GM10266 (cell line): ENCODE results near the gene POLR3C.

Source experiments
- DNase-seq: peaks from one replicate; pipeline ENCODE4 v3.0.0; 2012; ENCODE audit errors: extremely low spot score
- TF ChIP-seq, protein P1 (sequence below): IDR thresholded peaks from 2 replicates; pipeline ENCODE4 v1.5.1; 2012; ENCODE audit warnings: mild to moderate bottlenecking, low read depth; ENCODE audit not compliant: control insufficient read depth, insufficient read depth; ENCODE audit errors: missing control alignments

POLR3C gene

DNA sequence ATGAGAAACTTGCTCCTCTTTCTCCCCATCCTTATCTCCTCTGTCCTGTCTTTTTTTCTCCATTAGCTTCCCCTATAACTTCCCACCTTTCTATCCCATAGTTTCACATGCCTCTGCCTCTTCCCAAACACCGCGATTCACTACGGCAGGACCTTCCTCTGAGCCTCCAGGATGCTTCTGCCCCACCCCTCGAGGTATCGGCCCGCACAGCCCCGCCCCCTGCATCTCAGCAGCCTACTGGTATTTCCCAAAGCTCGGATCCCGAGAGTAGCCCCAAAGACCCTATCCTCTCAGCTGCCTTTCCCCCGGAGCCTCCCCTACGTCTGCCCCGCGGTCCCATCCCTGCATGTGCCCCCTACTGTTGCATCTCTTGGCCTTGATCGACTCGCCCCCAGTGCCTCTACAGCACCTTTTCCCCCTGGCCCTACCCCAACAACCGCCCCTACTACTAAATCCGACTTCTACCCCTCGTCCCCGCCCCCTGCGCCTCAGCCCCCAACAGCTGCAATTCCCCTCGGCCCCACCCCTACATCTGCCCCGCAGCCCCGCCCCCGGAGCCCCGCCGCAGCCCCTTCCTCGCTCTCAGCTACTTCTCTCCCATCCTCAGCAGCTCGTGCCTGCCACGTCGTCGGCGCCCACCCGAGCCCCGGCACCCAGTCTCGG is 34.4 kb downstream of the POLR3C start:
- TF ChIP-seq, protein P1, sequence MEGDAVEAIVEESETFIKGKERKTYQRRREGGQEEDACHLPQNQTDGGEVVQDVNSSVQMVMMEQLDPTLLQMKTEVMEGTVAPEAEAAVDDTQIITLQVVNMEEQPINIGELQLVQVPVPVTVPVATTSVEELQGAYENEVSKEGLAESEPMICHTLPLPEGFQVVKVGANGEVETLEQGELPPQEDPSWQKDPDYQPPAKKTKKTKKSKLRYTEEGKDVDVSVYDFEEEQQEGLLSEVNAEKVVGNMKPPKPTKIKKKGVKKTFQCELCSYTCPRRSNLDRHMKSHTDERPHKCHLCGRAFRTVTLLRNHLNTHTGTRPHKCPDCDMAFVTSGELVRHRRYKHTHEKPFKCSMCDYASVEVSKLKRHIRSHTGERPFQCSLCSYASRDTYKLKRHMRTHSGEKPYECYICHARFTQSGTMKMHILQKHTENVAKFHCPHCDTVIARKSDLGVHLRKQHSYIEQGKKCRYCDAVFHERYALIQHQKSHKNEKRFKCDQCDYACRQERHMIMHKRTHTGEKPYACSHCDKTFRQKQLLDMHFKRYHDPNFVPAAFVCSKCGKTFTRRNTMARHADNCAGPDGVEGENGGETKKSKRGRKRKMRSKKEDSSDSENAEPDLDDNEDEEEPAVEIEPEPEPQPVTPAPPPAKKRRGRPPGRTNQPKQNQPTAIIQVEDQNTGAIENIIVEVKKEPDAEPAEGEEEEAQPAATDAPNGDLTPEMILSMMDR, result no peak
- DNase-seq, result peak; percentile 62

DNA sequence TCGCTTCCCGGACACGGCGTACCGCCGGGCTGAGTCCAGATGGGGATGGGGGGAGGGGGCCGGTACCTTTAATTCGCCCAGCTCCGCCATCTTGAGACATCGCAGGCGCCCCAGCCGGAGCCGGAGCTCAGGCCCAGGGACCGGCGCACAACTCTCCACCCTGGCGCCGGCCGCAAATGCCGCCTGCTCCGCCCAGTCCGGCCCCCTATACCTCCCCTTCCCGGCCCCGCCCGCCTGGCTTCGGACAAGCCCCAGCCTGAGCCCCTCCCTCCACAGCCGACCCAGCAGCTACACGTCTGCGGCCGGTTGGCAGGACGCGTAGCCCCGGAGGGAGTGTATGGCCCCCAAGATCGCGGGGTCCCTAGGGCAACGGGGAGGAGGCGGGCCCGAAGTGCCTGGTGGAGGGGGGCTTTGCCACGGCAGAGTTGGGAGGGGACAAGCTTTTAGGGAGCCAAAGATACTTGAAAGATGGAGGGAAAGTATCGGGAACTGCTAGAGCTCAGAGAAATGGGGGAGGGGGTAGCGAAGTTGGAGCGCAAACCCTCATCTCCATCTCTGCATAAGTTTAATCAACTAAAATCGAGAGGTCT is 35.0 kb downstream of the POLR3C start, which contains the start of gene PIAS3:
PIAS3 (minus strand) TSS at position 181 of the 590 bp plus-strand sequence; CDS start at position 90, 91 bp downstream.
- DNase-seq, result peak; percentile 98
- TF ChIP-seq, protein P1, result no peak

DNA sequence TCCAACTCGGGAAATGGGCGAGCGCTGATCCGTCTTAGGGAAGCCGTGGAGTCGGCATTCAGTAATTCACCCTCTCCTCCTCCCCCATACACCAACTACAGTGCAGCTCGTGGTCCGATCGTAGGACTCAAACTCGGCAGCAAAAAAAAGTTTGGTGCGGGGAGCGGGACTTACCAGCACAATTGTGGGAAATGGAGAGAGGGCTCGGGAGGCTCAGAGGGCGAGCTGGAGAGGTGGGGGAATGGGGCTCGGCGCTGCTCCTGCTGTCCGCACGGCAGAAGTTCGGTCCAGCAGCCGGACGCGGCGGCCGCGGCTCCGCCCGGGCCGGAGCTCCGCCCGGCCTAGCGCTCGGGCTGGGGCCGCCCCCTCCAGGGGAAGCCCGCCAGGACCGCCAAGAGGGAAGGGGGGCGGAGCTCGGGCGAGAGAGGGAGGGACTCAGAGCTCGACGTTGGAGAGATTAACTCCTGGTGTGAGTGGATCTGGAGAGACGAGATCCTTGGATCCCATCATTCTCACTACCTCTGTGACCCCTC is 35.6 kb downstream of the POLR3C start:
- TF ChIP-seq, protein P1, result no peak
- peak; percentile 92 for DNase-seq

DNA sequence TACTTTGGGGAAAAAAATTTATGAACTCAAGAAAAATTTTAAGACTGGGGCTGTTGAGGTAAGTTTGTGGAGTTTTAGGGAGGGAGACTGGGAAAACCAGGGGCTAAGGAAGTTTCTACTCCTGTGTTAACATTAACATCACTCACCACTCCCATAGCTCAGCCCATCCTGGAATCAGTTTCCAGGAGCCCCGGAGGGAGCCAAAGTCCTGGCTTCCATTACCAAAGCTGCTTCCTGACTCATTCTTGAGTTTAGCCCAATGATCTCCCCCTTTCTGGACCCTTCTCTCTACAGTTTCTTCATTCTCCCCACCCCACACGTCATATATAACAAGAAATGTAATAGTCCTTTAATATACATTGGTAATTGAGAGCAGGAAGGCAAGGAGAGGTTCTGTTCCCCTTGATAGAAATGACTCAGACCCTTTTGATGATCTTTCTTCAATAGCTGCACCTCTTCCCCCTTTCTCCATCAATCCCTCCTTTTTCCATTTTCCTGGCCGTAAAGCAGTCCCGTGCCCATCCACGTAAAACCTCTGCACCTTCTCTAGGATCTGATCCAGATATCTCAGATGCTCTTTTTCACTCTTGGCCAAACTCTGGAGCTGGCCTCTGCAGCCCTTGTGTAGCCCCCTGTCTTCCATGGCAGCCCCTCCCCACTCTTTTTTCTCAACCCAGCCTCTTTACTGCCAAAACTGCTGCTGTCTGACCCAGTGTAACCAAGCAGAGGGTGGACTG is 39.5 kb downstream of the POLR3C start:
- no peak for DNase-seq
- TF ChIP-seq, protein P1, result no peak

DNA sequence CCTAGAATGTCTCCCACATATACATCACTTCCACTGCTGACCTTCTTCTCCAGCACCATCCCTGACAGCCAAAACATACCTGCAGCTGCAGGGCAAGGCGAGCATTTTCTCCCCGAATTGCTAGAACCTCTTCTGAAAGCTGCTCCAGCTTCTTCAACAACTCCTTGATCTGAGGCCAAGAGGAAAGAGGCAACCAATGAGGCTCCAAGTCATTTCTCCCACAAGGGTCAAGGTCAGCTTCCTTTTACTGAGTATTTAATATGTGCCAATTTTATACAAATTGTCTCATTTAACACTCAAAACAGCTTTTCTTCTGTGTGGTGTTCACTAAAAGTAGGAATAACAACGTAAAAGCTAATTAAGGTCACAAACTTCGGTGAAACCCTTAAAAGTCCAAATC is 44.2 kb downstream of the POLR3C start:
- DNase-seq, result no peak
- TF ChIP-seq, protein P1, result no peak

DNA sequence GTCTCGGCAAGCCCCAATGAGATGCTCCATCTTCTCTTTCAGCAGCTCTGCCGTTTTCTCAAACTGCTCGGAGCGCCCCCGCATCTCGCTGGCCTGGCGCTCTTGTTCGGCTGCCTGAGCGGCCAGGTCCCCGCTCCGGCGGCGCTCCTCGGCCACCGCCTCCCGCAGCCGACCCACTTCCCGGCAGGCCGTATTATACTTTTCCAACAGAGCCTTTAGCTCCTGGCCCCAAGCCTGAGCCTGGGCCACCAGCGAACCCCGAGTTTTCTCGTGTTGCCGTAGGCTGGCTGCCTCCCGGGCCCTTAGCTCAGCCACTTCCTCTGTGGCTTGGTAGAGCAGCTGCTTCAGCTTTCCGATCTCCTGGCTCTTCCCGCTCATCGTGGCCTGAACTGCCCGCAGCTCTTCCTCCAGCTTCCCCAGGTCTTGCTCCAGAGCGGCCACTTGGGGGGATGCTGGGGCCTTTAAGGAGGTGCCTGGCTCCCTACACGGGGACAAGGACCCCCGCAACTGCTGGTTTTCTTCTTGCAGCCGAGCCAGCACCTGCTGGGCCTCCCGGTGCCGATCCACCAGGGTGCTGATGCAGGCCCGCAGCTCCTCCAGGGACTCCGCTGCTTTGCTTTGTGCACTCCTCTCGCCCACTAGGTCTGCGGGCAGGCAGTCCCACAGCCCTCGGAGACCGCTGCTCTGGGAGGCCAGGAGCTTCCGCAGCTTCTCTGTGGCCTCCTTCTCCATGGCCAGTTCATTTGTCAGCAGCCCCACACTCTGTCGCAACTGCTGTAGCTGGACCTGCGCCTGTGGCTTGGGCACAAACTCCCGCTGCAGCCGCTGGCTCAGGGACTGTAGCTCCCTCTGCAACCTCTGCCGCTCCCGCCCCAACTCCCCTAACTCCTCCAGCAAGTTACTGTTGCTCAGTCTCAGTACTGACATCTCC is 48.3 kb downstream of the POLR3C start:
- TF ChIP-seq, protein P1, result no peak
- DNase-seq, result peak; percentile 55
